HL-60/S4 treated with phorbol 12-myristate 13-acetate at 8.2 ng/mL for 4 days and 3 days (cell line): Measurements from ENCODE around the gene EPPIN.

Experiments
- in situ Hi-C: fragments of 300-500 bp; cut with MboI; formaldehyde crosslinking; loops from 2 replicates; pipeline ENCODE4 v1.15.0; 2022; ENCODE audit warnings: low sequenced_read_pairs

Gene EPPIN

GRCh38 chr20:45545351-45545750, 1.9 kb downstream of the EPPIN start:
- in situ Hi-C loops = no loop called here

- in situ Hi-C loops = no loop called here
Measured at GRCh38 chr20:45539382-45539781, 7.8 kb downstream of the EPPIN start, which contains the start of gene WFDC6. WFDC6 (minus strand) TSS chr20:45539482; CDS start chr20:45539407, 75 bp downstream.

GRCh38 chr20:45538209-45538799, 8.9 kb downstream of the EPPIN start:
- in situ Hi-C loops = no loop called here

- in situ Hi-C loops = no loop called here
Measured at GRCh38 chr20:45527294-45527693, 19.9 kb downstream of the EPPIN start.

- in situ Hi-C loops = no loop called here
Measured at GRCh38 chr20:45523821-45524220, 23.4 kb downstream of the EPPIN start.

DNA sequence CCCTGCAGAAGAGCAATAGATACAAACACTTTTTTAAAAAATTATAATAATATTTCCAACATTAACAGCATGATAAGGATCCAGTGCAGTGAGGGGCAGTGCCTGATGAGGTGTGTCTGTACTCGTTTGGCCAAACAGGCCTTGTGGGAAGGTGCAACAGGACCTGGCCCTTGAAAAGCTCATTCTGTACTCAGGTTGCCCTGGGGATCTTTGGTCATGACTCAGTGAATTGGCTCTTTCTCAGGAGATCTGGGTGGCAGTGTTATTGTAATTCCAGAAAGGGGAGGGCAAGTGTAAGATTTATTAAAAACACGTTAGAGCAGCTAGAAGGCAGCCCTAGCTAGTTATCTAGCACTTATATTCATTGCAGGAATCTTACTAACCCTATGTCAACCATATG, 28.9 kb downstream of the EPPIN start:
- in situ Hi-C loops = no loop called here

DNA sequence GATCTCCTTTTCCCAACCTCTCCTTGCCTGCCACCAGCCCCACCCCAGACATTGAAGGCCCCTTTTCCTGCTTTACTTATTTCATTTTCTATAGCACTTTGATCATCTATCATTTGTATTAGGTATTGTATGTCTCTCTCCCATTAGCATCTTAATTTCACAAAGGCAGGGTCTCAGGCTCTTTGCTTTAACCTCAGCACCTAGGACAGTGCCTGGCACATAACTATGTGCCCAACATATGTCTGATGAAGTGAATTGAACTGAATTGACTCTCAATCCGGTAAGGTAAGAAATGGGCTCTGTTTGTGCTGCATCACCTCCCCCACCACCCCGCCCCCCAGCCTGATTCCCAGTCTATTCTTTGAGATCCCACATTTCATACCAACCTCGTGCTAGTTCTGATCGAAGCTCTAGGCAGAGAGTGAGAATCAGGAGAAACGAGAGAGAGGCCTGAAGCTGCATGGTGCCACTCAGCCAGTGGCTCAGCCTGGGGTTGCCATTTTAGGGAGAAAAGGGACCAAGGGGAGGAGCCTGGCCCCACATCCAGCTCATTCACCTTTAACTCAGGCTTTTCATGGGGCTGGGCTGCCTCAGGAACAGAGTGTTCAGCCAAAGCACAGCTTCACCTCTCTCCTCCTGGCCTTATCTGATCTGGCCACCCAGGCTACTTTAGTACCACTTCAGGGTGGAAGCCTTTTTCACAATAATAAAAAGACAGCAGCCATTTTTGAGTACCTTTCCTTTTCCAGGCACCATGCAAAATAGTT, 31.9 kb downstream of the EPPIN start, which contains the start of gene SPINT3:
Gene SPINT3, minus strand, starts transcription at position 476 of the 767 bp plus-strand sequence. Its CDS starts 14 bp downstream, at position 462.
- in situ Hi-C loops = no loop called here

GRCh38 chr20:45510242-45510862, 36.8 kb downstream of the EPPIN start:
- in situ Hi-C loops = no loop called here

GRCh38 chr20:45509091-45509490, 38.1 kb downstream of the EPPIN start:
- in situ Hi-C loops = no loop called here

GRCh38 chr20:45508068-45508886, 38.9 kb downstream of the EPPIN start:
- in situ Hi-C loops = no loop called here

- in situ Hi-C loops = no loop called here
Measured at GRCh38 chr20:45507011-45507820, 40.0 kb downstream of the EPPIN start.

DNA sequence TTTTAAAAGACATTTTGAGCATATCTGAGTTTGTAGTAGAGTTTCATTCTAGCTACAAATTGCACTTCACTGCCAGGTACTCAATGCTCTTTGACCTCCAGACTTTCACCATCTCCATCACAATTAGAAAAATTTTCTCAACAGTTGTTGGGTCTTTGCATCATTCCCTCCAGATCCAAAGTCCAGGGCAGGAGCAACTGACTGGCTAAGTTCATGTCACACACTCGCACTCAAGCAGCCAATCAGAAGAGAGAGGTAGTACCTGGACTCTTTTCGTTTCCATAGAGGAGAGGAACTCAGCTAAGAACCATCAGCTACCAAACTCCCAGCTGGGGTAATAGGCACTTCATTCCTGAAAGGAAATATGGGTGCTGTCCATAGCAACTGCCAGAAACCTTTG, 40.8 kb downstream of the EPPIN start:
- in situ Hi-C loops = no loop called here

DNA sequence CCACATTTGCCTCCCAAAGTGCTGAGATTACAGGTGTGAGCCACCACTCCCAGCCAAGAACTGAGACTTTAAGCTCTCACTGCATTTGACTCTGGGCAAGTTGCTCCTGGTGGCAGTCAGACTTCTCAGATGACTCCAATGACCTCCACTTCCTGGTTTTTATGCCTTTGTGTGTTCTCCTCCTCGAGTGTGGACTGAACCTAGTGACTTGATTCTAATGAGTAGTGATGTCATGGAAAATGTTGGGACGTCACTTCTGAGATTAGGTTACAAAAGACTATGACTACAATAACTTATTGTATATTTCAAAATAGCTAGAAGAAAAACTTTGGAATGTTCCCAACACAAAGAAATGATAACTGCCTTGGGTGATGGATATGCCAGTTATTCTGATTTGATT, 43.8 kb downstream of the EPPIN start:
- in situ Hi-C loops = no loop called here

DNA sequence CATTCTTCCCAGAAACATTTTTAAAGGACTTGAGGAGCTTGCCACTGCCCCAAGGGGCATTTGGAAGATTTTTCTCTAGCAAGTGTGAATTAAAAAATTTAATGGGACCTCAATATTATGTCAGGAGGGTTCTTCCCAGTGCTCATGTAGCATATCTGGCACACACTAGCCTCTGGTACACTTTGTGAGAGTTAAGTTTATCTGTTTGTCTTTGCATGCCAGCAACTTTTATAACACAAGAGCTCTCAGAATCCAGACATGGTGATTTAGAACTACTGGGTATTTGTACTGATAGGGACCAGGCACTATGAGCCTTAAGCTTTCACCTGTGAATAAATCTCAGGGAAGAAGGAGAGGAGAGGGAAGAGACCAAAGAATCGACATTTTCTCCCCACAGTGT, 44.6 kb downstream of the EPPIN start:
- in situ Hi-C loops = no loop called here

DNA sequence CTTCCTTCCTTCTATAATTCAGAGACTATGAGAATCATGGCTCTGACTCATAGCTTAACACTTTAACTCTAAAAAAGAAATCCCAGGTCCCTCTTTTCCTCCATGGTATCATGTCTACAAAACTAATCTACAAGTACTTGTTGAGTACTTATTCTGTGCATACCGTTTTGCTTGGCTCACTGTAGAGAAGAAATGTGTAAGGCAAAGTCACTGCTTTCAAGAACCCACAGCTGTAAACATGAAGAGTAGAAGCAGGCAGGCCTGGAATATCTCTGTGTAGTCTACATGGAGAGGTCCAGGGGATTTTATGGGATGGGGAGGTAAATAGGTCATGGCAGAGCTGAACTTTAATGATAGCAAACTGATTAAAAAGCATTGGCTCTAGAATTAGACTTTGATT, 45.6 kb downstream of the EPPIN start:
- in situ Hi-C loops = no loop called here

DNA sequence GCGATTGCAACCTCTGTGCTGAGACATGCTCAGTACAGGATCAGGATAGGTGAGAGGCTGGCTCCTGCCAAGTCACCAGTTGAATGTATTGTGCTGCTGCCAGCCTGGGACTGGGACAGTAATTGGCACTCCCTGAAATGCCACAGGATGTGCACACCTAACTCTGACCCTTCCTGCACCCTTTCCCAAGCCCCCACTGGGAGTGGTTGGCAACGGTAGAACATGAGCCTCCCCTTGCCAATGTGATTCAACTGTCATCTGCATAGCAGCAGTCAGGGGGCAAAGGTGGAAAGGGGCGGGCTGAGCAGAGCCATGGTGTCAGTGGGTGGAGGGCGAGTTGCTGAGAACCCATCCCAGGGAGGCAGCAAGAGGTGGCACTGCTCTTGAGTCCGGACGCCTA, 47.2 kb downstream of the EPPIN start:
- in situ Hi-C loops = no loop called here

DNA sequence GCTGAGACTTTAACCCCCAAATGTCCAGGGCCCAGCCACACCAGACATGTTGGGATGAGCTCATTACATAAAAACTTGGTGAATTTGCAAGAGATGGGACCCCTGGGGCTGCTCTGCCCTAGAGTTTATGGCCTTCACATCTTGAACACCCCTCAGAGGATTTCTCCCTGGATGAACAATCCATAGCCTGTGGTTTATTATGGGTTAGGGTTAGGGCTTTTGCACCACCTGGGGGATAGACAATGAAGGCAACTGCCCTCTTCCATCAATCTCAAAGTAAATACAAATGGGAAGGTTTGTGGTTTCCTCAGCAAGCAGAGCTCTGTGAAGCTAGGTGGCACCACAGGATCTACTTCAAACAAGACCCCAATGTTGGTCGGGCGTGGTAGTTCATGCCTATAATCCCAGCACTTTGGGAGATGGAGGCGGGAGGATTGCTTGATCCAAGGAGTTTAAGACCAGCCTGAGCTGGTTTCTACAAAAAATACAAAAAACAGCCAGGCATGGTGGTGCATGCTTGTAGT, 49.2 kb downstream of the EPPIN start:
- in situ Hi-C loops = no loop called here

DNA sequence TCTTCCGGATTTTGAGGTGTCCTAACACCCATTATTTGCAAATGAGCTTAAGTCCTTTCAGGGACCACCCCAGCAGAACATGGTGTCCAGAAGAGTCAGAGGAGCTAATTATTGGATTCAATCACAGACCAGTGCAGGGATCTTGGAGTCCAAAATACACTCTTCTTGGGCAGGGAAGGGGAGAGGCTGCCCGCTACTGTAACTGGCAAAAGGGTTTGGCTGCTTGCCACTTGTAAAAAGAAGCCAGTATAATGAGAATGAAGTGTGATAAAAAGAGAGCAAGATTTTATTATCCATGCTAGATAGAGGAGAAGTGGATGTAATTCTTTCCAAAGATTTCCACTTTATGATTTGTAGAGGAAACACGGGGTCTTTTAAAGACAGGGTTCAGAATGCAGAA, 51.0 kb downstream of the EPPIN start:
- in situ Hi-C loops = no loop called here

DNA sequence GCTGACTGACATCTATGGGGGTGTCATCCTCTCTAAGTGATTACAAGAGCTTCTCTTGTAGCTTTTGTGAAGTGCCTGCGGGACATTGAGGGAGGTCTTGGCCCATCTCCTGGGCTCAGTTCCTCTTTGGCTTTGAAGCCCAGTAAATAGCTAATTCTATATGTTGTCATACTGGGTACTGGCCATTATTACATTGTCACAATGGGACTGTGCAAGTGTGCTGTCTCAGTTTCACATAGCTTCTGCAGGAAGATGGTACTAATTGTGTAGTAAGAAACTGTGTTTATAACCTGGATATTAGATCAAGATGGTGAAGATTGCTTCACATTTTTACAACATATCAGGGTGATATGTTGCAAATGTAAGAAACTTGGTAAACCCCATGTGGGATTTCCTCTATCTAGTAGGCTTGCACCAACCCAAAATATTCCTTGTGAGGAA, 51.7 kb downstream of the EPPIN start:
- in situ Hi-C loops = no loop called here
